ENCODE results near the gene PDE8B.

DNA sequence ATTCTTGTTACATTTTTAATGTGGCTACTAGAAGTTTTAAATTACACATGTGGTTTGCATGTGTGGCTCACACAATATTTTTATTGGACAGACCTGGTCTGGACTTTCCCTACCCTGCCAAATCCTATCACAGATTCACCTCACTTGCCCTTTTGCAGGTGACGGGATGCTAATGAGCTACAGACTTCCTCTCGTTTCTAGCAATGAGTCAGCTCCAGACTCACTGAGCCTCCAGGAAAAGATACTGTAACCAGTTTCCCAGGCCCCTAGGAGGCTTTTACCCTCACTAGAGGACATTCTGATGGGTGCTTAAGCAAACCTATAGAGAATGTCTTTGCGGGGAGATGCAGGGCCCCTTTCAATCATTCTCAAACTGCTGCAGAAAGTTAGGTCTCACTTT is 146.3 kb downstream of the PDE8B start:
- no peak for TF ChIP-seq CTCF (IDR thresholded peaks at IDR 0.05 in 4 of 5, conservative IDR thresholded peaks at IDR 0.05 in 1 of 5)
- no peak for TF ChIP-seq POLR2A (IDR thresholded peaks at IDR 0.05)

Data from gastrocnemius medialis (tissue), 4 donors.